ENCODE data around the gene ASB17.

GRCh38 chr1:75964760-75965408 is 32.7 kb upstream of the ASB17 start:
- TF ChIP-seq CTCF (IDR thresholded peaks at IDR 0.05) (no peak), EP300 (IDR thresholded peaks at IDR 0.05) (no peak)
